Transverse colon (tissue), 4 donors: Measurements from ENCODE around the gene RBP5. TPM values are rescaled to one million over a fixed set of nuclear protein-coding genes. Genes with fewer than 3 reads are reported as not detected.

Source experiments
- DNase-seq: peaks from one replicate; pipeline ENCODE4 v3.0.0-alpha.2; 2019
- H3K27ac ChIP-seq, 4 donors: fragments of 200-600 bp; sonication (generic); 2 replicates each; pipeline ENCODE4 v1.5.1; 2016 to 2018; ENCODE audit warnings: inconsistent platforms in 4 of 4
- H3K27me3 ChIP-seq: fragments of 200-600 bp; sonication (generic); 2 replicates; pipeline ENCODE4 v1.5.1; 2017; ENCODE audit warnings: inconsistent platforms
- H3K36me3 ChIP-seq, 4 donors: fragments of 200-600 bp; sonication (generic); 2 replicates each; pipeline ENCODE4 v1.5.1; 2017 to 2019; ENCODE audit warnings: inconsistent platforms in 4 of 4
- H3K4me1 ChIP-seq, 4 donors: fragments of 200-600 bp; sonication (generic); 2 replicates each; pipeline ENCODE4 v1.5.1; 2017 to 2020; ENCODE audit warnings: inconsistent platforms in 4 of 4
- H3K4me3 ChIP-seq, 4 donors: fragments of 200-600 bp; sonication (generic); 1 replicate in 1 of 4; 2 replicates in 3 of 4; pipeline versions ENCODE4 v1.5.1 to v1.6.1; 2017 to 2019; ENCODE audit warnings: inconsistent platforms in 4 of 4
- H3K9me3 ChIP-seq, 2 donors: fragments of 200-600 bp; sonication (generic); 2 replicates each; pipeline ENCODE4 v1.5.1; 2017 to 2019; ENCODE audit warnings: inconsistent platforms in 2 of 2
- EP300 ChIP-seq: sonication (generic); formaldehyde crosslinking; IDR thresholded peaks from one replicate; pipeline ENCODE4 v1.6.1; 2017; ENCODE audit warnings: antibody characterized with exemption, low read depth
- POLR2A ChIP-seq: fragments of 450-650 bp; IDR thresholded peaks from one replicate; pipeline ENCODE4 v1.6.1; 2016; ENCODE audit warnings: antibody characterized with exemption, mild to moderate bottlenecking, moderate library complexity
- POLR2AphosphoS5 ChIP-seq, 3 donors: sonication (generic); formaldehyde crosslinking; IDR thresholded peaks; one replicate each; pipeline ENCODE4 v1.6.1; 2016; ENCODE audit warnings: antibody characterized with exemption in 3 of 3
- WGBS, 2 donors: methylation state at CpG; one replicate each; pipeline ENCODE4 v1.1.5; 2018; ENCODE audit warnings: low coverage in 1 of 2; 5-methylcytosine and 5-hydroxymethylcytosine counted together
- in situ Hi-C, 4 donors: fragments of 200-750 bp; cut with MboI; loops; one replicate each; pipeline versions ENCODE4 v1.15.0 to v1.15.1; 2017; ENCODE audit warnings: low sequenced_read_pairs in 3 of 4, low pct_ligation_motif_present in 1 of 4, low pct_unique_long_range_greater_than_20kb in 1 of 4
- intact Hi-C: fragments of 100-400 bp; cut with DNase I; formaldehyde crosslinking; loops from one replicate; pipeline ENCODE4 v1.15.1; 2023; ENCODE audit warnings: low total_unique reads
- total RNA-seq, 4 donors: library from RNA; depleted of rRNA; stranded (reverse); fragments of >200 nt; gene quantifications; one replicate each; pipeline ENCODE4 v1.1.0, GENCODE V29; 2016
- TF ChIP-seq, protein P1 (sequence below), 5 experiments: fragments of 200-600 bp in 3 of 5; fragments of 450-650 bp in 2 of 5; sonication (generic) in 3 of 5; IDR thresholded peaks; 1 replicate in 2 of 5; 2 replicates in 3 of 5; pipeline ENCODE4 v1.5.1; 2016 to 2017; ENCODE audit warnings: antibody characterized with exemption in 5 of 5, inconsistent platforms in 3 of 5, mild to moderate bottlenecking in 2 of 5, moderate library complexity in 1 of 5

The RBP5 gene
- total RNA-seq, 4 donors from 2014 or later: 0.55 to 3.0 TPM; not detected in 2

DNA sequence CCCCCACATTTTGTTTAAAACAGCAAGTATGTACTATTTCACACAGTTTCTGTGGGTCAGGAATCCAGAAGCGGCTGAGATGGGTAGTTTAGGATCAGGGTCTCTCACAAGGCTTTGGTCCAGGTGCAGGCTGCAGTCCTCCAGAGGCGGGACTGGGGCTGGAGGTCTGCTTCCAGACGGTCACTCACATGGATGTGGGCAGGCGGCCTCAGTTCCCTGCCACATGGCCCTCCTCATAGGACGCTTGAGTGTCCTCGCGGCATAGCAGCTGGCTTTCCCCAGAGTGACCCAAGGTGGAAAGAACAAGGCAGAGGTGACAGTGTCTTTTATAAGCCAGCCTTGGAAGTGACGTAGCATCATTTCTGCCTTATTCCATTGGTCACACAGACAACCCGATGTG is 11.8 kb downstream of the RBP5 start:
- intact Hi-C loops (no loop called here), in situ Hi-C loops (loop anchor here in 3 of 4 donors (25.0 kb wide), 2 partner anchors 180 to 205 kb away; partner anchors contain the start of genes ATN1 (in 2 of the 3), C12orf57 (in 2 of the 3), RNU7-1 (in 2 of the 3) and ENO2 (in 1 of the 3))
- WGBS, 2 donors: 96 to 100% methylated on average over 2 to 9 of the region's 9 CpGs
- no peak overlapping the region for H3K4me3 ChIP-seq
- peaks cover 0 to 7% (median 0%) of the 10 kb centered on the region in 4 donors for H3K4me1 ChIP-seq
- TF ChIP-seq POLR2A (no peak), EP300 (no peak), POLR2AphosphoS5 (IDR thresholded peaks at IDR 0.05) (no peak)
- TF ChIP-seq, protein P1, sequence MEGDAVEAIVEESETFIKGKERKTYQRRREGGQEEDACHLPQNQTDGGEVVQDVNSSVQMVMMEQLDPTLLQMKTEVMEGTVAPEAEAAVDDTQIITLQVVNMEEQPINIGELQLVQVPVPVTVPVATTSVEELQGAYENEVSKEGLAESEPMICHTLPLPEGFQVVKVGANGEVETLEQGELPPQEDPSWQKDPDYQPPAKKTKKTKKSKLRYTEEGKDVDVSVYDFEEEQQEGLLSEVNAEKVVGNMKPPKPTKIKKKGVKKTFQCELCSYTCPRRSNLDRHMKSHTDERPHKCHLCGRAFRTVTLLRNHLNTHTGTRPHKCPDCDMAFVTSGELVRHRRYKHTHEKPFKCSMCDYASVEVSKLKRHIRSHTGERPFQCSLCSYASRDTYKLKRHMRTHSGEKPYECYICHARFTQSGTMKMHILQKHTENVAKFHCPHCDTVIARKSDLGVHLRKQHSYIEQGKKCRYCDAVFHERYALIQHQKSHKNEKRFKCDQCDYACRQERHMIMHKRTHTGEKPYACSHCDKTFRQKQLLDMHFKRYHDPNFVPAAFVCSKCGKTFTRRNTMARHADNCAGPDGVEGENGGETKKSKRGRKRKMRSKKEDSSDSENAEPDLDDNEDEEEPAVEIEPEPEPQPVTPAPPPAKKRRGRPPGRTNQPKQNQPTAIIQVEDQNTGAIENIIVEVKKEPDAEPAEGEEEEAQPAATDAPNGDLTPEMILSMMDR (IDR thresholded peaks at IDR 0.05): no peak
- H3K36me3 ChIP-seq: no peaks in the 10 kb centered on the region
- H3K27ac ChIP-seq: no peak overlapping the region
- no peak for DNase-seq
- H3K9me3 ChIP-seq: no peaks in the 10 kb centered on the region
- H3K27me3 ChIP-seq: no peaks in the 10 kb centered on the region

DNA sequence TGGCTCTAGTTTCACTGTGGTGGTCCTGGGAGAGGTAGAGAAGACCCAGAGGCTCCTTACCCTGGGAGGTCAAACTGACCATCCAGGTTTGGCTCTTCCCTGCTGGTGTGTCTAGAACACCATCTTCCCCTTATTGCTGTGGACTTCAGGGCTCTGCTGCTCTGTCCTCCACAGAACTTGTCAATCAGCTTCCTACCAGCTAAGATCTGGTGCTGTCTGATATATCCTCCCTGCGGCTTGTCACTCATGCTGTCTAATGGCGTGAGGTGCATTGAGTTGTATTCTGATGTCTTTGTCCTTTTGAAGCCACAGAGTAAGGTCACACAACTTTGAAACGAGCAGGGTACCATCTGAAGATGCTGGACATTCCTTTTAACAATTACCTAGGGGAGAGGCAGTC is 12.5 kb downstream of the RBP5 start:
- Histone ChIP-seq H3K27me3 (no peaks in the 10 kb centered on the region), H3K27ac (no peak overlapping the region), H3K9me3 (no peaks in the 10 kb centered on the region), H3K4me1 (peaks cover 0 to 7% (median 0%) of the 10 kb centered on the region in 4 donors), H3K36me3 (no peaks in the 10 kb centered on the region), H3K4me3 (no peak overlapping the region)
- DNase-seq: no peak
- TF ChIP-seq EP300: no peak
- no peak for TF ChIP-seq POLR2AphosphoS5 (IDR thresholded peaks at IDR 0.05)
- TF ChIP-seq, protein P1 (IDR thresholded peaks at IDR 0.05): no peak
- no peak for TF ChIP-seq POLR2A
- intact Hi-C loops (no loop called here), in situ Hi-C loops (loop anchor here in 3 of 4 donors (25.0 kb wide), 2 partner anchors 179 to 204 kb away; partner anchors contain the start of genes ATN1 (in 2 of the 3), C12orf57 (in 2 of the 3), RNU7-1 (in 2 of the 3) and ENO2 (in 1 of the 3))
- WGBS, 2 donors: 93% methylated on average over 3 of the region's 3 CpGs; no CpG with 5 or more reads in 1 of the 2 donors

GRCh38 chr12:7114851-7115250 is 13.8 kb downstream of the RBP5 start:
- DNase-seq: no peak
- Histone ChIP-seq H3K4me3 (no peak overlapping the region), H3K36me3 (no peaks in the 10 kb centered on the region), H3K27me3 (no peaks in the 10 kb centered on the region), H3K4me1 (peaks cover 0 to 7% (median 0%) of the 10 kb centered on the region in 4 donors), H3K9me3 (no peaks in the 10 kb centered on the region), H3K27ac (no peak overlapping the region)
- no peak for TF ChIP-seq EP300
- no peak for TF ChIP-seq POLR2A
- TF ChIP-seq POLR2AphosphoS5 (IDR thresholded peaks at IDR 0.05): no peak
- TF ChIP-seq, protein P1 (IDR thresholded peaks at IDR 0.05): no peak
- intact Hi-C loops: no loop called here
- in situ Hi-C loops: loop anchor here in 3 of 4 donors (25.0 kb wide), 2 partner anchors 178 to 203 kb away; partner anchors contain the start of genes ATN1 (in 2 of the 3), C12orf57 (in 2 of the 3), RNU7-1 (in 2 of the 3) and ENO2 (in 1 of the 3)
- WGBS, 2 donors: 94 to 100% methylated on average over 2 to 6 of the region's 6 CpGs

GRCh38 chr12:7114008-7114407 is 14.7 kb downstream of the RBP5 start:
- WGBS, 2 donors: 92% methylated on average over 11 of the region's 11 CpGs; no CpG with 5 or more reads in 1 of the 2 donors
- in situ Hi-C loops (loop anchor here in 3 of 4 donors (25.0 kb wide), 2 partner anchors 177 to 202 kb away; partner anchors contain the start of genes ATN1 (in 2 of the 3), C12orf57 (in 2 of the 3), RNU7-1 (in 2 of the 3) and ENO2 (in 1 of the 3)), intact Hi-C loops (no loop called here)

More at GRCh38 chr12:7114008-7114407, 14.7 kb downstream of the RBP5 start:
- Histone ChIP-seq H3K27ac (no peak overlapping the region), H3K4me1 (peaks cover 4 to 14% (median 5%) of the 10 kb centered on the region in 4 donors), H3K36me3 (no peaks in the 10 kb centered on the region), H3K27me3 (no peaks in the 10 kb centered on the region), H3K9me3 (no peaks in the 10 kb centered on the region), H3K4me3 (no peak overlapping the region)
- DNase-seq: no peak
- TF ChIP-seq, protein P1 (IDR thresholded peaks at IDR 0.05): no peak
- TF ChIP-seq POLR2A (no peak), POLR2AphosphoS5 (IDR thresholded peaks at IDR 0.05) (no peak), EP300 (no peak)
